Loucy (cell line): Measurements from ENCODE around the gene ERICH6B.

ENCODE experiments used
- H2AFZ ChIP-seq: fragments of 200-600 bp; sonication (generic); 2 replicates; pipeline ENCODE4 v1.6.0; 2016; ENCODE audit warnings: antibody characterized with exemption, mild to moderate bottlenecking, low read length, moderate library complexity
- H3F3A ChIP-seq: fragments of 200-600 bp; 2 replicates; pipeline ENCODE4 v1.6.0; 2016; ENCODE audit warnings: antibody characterized with exemption, low read depth, mild to moderate bottlenecking
- H3K27me3 ChIP-seq: fragments of 200-600 bp; sonication (generic); 2 replicates; pipeline ENCODE4 v1.6.1; 2014; ENCODE audit warnings: low read length, mild to moderate bottlenecking; ENCODE audit not compliant: insufficient read depth, poor library complexity, severe bottlenecking
- H3K36me3 ChIP-seq: fragments of 200-600 bp; sonication (generic); 2 replicates; pipeline ENCODE4 v1.6.1; 2016; ENCODE audit warnings: low read length; ENCODE audit not compliant: insufficient read depth
- H3K4me1 ChIP-seq: fragments of 200-600 bp; sonication (generic); 2 replicates; pipeline ENCODE4 v1.5.1; 2014; ENCODE audit warnings: low read length, mild to moderate bottlenecking; ENCODE audit not compliant: insufficient read depth, poor library complexity, severe bottlenecking
- H3K4me2 ChIP-seq: fragments of 200-600 bp; sonication (generic); 2 replicates; pipeline ENCODE4 v1.6.0; 2014; ENCODE audit warnings: antibody characterized with exemption, low read length, low read depth, mild to moderate bottlenecking; ENCODE audit not compliant: poor library complexity, severe bottlenecking
- H3K4me3 ChIP-seq: fragments of 200-600 bp; sonication (generic); 2 replicates; pipeline ENCODE4 v1.5.1; 2014; ENCODE audit warnings: low read length, mild to moderate bottlenecking, mixed read lengths; ENCODE audit not compliant: poor library complexity, severe bottlenecking
- H3K79me2 ChIP-seq: fragments of 200-600 bp; sonication (generic); 2 replicates; pipeline ENCODE4 v1.6.1; 2014; ENCODE audit warnings: low read length; ENCODE audit not compliant: insufficient read depth
- H3K9ac ChIP-seq: fragments of 200-600 bp; sonication (generic); 2 replicates; pipeline ENCODE4 v1.6.0; 2014; ENCODE audit warnings: mild to moderate bottlenecking, low read depth, low read length, moderate library complexity; ENCODE audit not compliant: poor library complexity, severe bottlenecking
- H3K9me2 ChIP-seq: fragments of 200-600 bp; sonication (generic); replicated peaks from 2 replicates; pipeline ENCODE4 v1.6.1; 2016; ENCODE audit warnings: low read depth, low read length, mixed read lengths
- H3K9me3 ChIP-seq: fragments of 200-600 bp; sonication (generic); 2 replicates; pipeline ENCODE4 v1.6.1; 2014; ENCODE audit warnings: mild to moderate bottlenecking, antibody characterized with exemption, low read length, low read depth; ENCODE audit not compliant: insufficient read depth
- H4K20me1 ChIP-seq: fragments of 200-600 bp; sonication (generic); 2 replicates; pipeline ENCODE4 v1.6.0; 2014; ENCODE audit warnings: antibody characterized with exemption, low read length, mild to moderate bottlenecking; ENCODE audit not compliant: insufficient read depth, poor library complexity, severe bottlenecking
- CTCF ChIP-seq: fragments of 200-600 bp; sonication (generic); conservative IDR thresholded peaks from 2 replicates; pipeline ENCODE4 v1.5.1; 2014; ENCODE audit warnings: mild to moderate bottlenecking, antibody characterized with exemption, low read length
- EZH2phosphoT487 ChIP-seq: fragments of 200-600 bp; IDR thresholded peaks from 2 replicates; pipeline ENCODE4 v1.6.1; 2018; ENCODE audit warnings: antibody characterized with exemption, mild to moderate bottlenecking, moderate library complexity, borderline replicate concordance

ERICH6B gene

GRCh38 chr13:45492538-45492937 lies 123.0 kb downstream of the ERICH6B start:
- no peaks in the 10 kb centered on the region for H3K9me3 ChIP-seq
- no peaks in the 10 kb centered on the region for H3F3A ChIP-seq
- no peak overlapping the region for H2AFZ ChIP-seq
- H3K4me2 ChIP-seq = no peak overlapping the region
- TF ChIP-seq CTCF (no peak), EZH2phosphoT487 (no peak)
- no peaks in the 10 kb centered on the region for H3K27me3 ChIP-seq
- no peaks in the 10 kb centered on the region for H3K79me2 ChIP-seq
- no peak overlapping the region for H3K4me3 ChIP-seq
- H3K4me1 ChIP-seq = no peaks in the 10 kb centered on the region
- H3K9ac ChIP-seq = no peak overlapping the region
- H3K36me3 ChIP-seq = peaks cover 58% of the 10 kb centered on the region; the same call in 1 of the 2 replicates
- no peaks in the 10 kb centered on the region for H4K20me1 ChIP-seq
- no peaks in the 10 kb centered on the region for H3K9me2 ChIP-seq
